Prostate gland (tissue), 2 donors: ENCODE results near the gene KLK4.

Source experiments
- POLR2A ChIP-seq: fragments of 450-650 bp; IDR thresholded peaks from one replicate; pipeline ENCODE4 v1.6.1; 2016; ENCODE audit warnings: antibody characterized with exemption, mild to moderate bottlenecking
- POLR2AphosphoS5 ChIP-seq: sonication (generic); formaldehyde crosslinking; IDR thresholded peaks from one replicate; pipeline ENCODE4 v1.6.1; 2017; ENCODE audit warnings: antibody characterized with exemption
- TF ChIP-seq, protein P1 (sequence below), 4 experiments: fragments of 200-600 bp in 2 of 4; fragments of 450-650 bp in 2 of 4; sonication (generic) in 2 of 4; IDR thresholded peaks; 1 replicate in 3 of 4; 2 replicates in 1 of 4; pipeline ENCODE4 v1.5.1; 2016 to 2019; ENCODE audit warnings: antibody characterized with exemption in 4 of 4, mild to moderate bottlenecking in 2 of 4, moderate library complexity in 2 of 4

GRCh38 chr19:50911206-50912101 is at the start of gene KLK4:
- TF ChIP-seq, protein P1, sequence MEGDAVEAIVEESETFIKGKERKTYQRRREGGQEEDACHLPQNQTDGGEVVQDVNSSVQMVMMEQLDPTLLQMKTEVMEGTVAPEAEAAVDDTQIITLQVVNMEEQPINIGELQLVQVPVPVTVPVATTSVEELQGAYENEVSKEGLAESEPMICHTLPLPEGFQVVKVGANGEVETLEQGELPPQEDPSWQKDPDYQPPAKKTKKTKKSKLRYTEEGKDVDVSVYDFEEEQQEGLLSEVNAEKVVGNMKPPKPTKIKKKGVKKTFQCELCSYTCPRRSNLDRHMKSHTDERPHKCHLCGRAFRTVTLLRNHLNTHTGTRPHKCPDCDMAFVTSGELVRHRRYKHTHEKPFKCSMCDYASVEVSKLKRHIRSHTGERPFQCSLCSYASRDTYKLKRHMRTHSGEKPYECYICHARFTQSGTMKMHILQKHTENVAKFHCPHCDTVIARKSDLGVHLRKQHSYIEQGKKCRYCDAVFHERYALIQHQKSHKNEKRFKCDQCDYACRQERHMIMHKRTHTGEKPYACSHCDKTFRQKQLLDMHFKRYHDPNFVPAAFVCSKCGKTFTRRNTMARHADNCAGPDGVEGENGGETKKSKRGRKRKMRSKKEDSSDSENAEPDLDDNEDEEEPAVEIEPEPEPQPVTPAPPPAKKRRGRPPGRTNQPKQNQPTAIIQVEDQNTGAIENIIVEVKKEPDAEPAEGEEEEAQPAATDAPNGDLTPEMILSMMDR (IDR thresholded peaks at IDR 0.05): no peak
- TF ChIP-seq POLR2A: no peak
- TF ChIP-seq POLR2AphosphoS5: no peak
